Glomerular visceral epithelial cell (primary cell): ENCODE results near the gene FSHR.

Experiments
- DNase-seq: peaks from one replicate; pipeline ENCODE4 v3.0.0-alpha.2; 2016; ENCODE audit errors: extremely low spot score

Gene FSHR

DNA sequence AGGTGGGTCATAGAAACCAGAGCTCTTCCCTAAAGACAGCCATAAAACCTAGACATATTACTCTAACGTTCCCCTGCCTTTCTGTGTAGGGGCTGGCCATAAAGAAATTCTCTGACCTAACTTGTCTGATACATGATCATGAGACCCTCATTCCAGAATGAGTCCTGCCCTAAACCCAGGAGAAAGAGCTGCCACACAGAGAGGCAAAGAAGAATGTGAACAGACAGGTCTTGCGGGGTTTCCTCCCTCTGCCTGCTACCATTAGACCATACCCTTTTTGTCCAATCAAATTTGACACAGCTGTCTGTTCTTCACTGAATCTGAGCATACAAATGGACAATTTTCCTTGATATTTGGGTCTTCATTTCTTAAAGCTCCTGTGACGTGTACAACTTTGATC is 200.0 kb downstream of the FSHR start:
- DNase-seq: no peak

DNA sequence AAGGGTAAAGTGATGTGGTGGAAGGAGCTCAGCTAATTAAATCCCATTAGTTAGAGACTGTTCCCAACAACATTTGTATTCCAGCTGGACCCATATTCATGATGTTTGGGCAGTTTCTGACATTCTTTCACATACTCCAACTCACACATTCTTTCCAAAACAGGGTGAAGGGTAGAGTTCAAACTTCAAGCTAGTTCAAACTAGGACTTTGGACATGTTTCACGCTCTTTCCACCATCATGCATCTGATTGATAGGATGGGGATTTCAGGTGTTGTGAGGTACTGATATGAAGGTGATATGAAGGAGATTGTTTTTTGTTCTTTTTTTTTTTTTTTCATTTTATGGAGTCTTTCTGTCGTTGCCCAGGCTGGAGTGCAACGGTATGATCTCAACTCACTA is 201.7 kb downstream of the FSHR start:
- no peak for DNase-seq

DNA sequence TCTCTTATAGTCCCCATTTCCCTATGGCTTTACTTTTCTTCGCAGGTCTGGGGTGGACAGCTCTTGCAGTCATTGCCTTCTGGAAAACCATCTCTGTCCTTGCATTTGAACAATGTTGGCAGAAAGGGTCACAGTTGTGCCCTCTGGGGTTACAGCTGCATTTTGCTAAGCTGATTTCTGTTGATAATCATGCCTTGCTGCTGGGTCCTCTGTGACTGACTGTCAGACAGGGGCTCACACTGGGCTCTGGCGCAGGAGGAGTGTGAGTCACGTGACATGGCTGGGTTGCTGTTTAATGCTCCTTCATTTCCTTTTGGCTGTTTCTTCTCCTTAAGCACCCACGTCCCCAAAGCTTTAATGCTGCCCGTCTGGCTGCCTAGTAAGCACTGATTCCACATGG is 202.2 kb downstream of the FSHR start:
- no peak for DNase-seq

DNA sequence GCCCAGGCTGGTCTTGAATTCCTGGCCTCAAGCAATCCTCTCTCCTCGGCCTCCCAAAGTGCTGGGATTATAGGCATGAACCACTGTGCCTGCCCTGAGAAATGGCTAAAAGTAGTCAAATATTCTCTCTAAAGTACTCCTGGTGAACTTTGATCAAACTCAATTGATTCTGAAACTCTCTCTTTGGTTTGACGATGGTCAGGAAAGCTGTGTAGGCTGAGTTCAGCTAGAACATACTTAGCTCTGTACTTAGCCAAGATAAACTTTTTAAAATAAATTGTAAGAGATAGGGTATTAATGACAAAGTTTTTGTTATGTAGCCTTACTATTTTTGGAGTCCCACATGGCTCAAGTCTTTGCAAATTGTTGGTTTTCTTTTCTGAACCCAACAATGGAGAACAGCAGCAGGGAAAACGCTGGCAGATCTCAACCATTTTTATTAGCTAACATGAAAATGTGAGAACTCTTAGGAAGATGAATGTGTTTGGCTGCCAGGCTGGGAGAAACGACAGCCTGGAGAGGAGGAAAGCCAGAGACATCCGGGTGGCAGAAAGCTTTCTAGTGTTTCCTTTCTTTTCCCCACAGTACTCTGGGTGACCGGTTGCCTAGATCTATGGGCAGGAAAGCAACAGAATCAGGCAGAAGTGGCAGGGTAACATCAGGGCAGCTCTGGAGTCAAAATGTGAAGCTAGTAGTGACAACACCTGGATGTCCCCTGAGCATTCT is 205.8 kb downstream of the FSHR start:
- no peak for DNase-seq

DNA sequence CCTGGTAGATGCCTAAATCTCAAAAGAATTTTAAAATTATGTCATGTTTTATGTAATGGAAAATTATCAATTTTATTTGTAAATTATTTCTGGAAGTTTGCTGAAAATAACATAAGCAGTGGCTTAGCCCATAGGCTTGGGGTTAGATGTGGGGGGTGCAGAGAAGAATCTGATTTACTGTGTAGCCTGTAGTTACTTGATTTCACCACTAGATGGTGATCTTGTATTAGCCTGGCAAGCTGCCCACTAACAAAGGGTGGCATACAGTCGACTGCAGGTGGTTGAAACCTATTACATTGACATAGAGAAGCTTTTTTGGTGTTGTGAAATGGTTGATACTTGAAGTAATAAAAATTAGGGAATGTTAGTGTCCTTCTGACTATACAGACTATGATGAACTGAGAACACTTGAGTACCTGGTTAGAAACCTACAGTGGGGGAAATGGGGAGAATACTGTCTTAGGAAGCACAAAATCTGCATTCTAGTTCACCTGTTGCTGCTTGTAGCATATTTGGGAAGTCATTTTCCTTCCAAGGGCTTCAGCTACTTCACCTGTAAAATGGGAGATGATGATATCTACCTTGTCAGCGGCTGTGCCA is 207.8 kb downstream of the FSHR start:
- peak; percentile 39 for DNase-seq

DNA sequence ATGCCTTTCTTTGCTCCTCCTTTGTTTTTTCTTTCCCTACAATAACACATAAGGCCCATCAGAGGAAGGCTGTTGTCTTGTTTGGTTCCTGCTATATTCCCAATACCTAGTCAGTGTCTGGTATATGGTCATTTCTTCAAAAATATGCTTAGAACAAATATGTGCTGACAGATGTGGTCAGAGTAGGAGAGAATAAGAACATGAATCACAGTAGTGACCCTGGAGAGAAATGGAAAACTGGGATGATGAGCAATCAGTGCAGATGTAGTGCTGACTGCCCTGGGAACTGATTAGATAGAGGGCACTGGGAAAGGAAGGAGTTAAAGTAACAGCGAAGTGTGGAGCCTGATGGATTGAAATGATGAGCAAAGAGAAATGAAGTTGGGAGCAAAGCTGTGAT is 209.4 kb downstream of the FSHR start:
- no peak for DNase-seq

DNA sequence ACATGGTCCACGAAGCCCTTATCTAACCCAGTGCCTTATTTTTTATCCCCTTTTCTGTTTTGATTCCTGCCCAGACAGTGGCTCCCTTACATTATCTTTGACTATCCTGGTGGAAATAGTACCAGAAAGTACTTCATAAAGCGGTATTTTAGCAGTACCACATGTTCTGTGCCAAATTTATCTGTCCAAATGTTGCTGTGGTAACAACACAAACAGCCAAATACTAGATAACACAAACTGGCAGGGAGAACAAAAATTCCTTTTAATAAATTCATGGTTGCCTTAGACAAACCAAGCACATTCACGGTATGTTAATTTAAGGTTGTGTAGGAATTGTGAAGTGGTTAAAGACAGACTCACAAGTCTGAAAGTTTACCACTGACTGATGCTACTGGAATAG is 210.9 kb downstream of the FSHR start:
- DNase-seq: no peak

DNA sequence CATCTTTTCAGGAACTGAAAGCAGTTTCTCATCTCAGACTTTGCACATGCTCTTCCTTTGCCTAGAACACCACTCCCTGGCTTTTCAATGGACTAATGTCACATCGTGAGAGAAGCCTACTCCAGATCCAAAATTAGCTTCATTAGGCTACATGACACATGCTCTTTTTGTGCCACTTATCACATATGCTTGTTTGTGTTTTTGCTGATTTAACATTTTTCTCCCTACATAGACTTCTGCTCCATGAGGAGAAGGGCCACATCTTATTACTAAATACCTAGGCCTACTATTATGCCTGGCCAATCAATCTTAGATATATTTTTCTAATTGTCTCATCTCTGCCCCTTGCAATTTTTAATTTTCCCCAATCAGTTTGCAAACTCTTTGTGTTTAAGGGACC is 212.4 kb downstream of the FSHR start:
- DNase-seq: no peak

DNA sequence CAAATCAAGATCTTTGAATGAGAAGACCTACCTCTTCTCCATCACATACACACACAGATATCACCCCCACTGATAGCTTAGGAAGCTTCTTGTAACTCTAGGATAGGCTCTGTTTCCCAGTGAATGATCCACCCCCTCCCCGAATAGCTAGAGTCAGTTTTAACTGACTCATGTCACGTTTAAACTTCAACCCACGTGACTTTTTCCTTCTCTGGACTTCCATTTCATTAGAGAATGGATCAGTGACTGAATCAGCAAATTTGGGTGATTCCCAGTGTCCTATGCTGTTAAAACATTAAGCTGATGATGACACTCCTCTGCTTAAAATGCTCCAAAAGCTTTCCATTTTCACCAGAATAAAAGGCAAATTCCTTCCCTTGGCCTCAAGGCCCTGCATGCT is 212.9 kb downstream of the FSHR start:
- DNase-seq: no peak

DNA sequence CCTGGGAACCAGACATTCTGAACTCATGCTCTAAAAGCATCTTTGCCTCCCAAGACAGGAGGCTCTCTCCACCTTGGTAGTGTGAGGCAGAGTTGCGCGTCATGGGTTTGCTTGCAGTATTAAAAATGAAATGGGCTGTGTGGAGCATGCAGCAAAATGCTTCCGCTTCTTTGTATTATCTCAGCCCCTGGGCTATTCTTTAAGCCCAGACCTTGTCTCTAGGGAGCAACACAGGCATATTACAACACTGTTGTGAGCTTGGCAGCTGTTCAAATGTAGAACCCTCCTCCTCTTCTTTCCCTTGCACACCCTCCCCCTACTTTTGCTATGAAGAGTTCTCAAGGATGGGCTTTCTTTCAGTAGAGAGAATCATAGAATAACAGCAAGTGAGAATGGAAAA is 213.7 kb downstream of the FSHR start:
- DNase-seq: no peak

DNA sequence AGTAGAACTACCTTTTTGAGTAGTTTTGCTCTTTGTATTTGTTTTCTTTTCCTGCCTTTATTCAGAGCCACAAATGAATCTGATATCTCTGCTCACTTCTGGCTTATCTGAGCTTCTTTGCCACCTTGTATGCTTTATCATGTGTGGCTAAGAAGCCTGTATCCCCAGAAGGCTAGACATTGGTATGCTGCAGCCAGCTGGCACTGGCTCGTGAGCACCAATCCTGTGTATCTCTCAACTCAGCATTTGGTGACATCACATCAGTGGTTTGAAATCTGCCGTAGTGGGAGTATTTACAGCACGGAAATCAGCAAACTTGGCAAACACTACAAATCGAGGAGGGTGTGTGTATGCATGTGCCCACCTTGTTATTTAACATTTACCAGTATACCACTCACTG is 215.1 kb downstream of the FSHR start:
- no peak for DNase-seq

DNA sequence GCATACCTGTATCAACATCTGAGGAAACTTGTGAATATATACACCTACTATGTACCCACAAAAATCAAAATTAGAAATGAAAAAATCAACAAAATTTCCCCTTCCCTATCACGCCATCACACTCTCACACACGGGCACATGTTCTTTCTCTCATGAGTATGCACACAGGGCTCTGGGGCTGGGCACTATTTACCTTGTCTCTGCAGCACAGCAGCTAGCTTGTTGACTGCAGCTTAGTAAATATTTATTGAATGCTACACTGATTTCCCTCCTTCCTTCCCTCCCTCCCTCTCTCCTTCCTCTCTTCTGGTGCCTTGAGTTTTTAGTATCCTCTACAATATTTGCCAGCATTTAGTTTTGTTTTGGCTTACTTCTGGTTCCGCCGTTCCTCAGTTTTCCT is 216.1 kb downstream of the FSHR start:
- DNase-seq: no peak

DNA sequence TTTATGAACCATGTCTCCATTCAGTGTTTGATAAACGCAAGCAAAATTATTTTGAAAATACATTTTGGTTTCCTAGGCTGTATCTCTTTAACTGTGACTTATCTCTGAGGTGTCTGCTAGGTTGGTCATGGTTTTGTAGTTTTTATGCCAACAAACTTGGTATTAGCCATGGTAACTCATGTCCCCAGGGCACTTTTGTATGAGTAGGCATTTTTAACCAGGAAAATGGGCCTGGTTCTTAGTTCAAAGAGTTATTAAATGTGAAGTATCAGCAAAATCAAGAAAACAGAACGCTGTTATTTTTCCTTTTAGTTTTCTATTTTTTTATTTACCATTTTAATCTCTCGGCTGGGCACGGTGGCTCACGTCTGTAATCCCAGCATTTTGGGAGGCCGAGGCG is 219.5 kb downstream of the FSHR start:
- DNase-seq: no peak

DNA sequence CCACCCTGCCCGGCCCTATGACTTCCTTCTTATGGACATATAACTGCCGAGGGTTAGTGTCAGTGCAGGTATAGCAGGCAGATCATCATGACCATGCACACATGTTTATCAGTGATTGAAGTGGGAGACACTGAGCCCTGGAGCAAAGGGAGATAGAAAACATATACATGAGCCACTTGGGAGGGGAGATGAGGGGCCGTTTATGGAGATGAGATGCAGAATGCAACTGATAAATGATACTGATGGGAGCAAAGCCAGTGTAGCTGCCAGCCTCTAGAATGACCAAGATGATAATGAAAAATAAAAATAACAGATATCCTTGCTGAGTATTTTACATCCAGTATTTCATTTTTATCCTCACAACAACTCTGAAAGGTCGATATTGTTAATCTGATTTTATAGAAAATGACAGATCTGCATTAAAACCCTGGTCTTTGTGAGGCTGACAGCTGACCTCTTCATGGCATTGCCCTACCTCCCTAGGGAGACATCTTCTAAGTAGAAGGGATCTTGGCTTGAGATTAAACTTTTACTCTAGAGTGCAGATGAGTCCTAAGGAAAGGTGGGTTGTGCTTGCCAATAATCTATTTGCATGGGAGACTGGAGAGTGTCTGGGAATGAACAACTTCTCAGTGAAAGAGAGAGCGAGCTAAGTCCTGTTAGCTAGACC is 220.4 kb downstream of the FSHR start:
- DNase-seq: no peak

DNA sequence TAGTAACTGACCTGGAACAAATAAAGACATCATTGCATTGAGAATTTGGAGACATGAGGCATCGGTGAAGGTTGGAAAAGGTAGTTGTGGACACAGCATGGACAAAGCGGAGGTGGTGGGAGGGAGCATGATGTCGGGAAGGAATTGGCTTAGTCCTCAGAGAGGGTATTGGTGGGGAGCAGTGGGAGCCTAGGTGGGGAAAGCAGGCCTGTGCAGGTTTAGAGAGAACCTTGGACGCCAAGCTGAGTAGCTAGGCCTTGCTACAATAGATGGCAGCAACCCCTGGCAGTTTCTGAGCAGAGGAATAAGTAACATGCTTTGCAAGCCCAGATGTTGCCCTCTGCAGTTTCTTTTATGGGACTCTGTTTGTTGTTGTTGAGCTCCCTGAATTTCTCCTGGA is 221.6 kb downstream of the FSHR start:
- DNase-seq: no peak

DNA sequence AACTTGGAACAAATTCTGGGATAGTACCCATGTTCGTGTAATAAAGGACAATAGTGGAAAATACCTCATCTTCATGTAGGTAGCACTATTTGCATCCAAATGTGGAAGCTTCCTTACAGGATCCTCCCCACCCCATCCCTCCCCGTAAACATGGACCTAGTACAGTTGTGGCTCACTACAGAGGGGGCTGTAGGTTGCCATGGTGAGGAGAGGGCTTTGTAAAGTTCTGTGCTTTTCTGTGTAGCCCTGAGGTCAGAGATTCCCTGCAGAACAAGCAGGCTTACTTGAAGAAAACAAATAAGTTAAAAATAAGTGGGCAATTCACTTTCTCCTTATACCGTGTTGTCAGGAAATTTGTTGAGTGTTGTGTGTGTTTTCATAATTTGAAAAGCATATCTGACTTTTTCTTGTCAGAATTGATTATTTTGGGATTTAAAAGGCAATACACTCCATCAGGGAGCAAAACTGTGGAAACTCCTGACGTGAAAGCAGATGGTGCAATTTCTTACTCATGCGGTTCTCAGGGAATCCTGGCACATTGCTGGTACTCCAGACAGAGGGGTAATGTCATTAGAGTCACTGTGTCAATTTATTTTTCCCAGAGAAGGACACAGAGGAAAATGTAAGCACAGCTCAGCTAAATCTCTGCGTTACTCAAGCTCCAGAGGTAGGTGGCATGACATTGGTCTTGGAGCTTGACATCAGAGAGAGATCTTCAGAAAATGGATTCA is 224.6 kb downstream of the FSHR start:
- no peak for DNase-seq

DNA sequence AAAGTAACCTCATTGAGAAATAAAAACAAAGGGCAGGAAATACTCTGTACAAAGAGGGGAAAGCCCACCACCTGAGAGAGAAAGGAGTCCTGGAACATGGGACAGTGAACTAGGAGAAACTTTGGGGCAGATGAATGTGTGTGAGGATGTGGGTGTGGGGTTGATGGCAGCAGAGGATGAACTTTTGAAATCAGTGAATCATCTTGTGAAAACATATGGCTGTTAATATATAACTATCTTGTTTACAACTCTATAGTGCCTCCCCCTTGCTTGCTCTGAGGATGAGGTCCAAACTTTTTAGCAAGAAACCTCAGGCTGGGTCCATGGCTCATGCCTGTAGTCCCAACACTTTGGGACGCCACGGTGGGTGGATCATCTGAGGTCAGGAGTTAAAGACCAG is 227.0 kb downstream of the FSHR start:
- DNase-seq: no peak

DNA sequence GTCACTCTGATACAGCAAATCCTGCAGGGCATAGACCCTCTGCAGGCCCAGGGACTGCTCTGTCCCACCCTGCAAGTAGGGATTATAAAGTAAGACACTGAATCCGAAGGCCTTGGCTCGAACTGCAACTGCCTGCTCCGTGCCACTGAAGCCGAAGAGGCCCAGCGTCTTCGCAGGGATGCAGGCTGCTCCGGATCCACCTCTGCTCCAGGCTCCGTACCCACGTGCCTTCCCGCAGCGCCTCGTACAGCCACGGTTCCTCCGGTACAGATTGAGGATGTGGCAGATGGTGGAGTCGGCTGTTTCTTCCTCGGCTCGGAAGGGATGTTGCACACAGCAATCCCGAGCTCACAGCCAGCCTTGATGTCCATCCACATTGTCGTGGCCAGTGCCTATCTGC is 238.4 kb downstream of the FSHR start:
- DNase-seq: no peak

DNA sequence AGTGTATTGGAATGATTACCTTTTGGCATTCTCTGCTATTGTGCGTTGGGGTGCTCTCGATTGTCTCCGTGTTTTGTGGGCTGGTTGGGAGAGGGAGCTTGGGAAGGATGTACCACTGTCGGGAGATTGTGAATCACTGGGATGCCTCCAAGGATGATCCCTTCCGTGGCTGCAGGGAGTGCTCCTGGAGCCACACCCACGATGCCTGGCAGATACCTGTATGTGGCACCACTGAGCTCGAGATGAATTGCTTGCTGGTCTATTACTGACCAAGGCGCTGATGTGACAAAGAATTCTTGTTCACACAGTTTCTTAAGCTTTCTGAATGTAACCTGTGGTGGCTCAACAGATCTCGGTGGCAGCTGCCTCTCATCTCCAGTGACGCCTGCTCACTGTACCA is 239.1 kb downstream of the FSHR start:
- DNase-seq: no peak

DNA sequence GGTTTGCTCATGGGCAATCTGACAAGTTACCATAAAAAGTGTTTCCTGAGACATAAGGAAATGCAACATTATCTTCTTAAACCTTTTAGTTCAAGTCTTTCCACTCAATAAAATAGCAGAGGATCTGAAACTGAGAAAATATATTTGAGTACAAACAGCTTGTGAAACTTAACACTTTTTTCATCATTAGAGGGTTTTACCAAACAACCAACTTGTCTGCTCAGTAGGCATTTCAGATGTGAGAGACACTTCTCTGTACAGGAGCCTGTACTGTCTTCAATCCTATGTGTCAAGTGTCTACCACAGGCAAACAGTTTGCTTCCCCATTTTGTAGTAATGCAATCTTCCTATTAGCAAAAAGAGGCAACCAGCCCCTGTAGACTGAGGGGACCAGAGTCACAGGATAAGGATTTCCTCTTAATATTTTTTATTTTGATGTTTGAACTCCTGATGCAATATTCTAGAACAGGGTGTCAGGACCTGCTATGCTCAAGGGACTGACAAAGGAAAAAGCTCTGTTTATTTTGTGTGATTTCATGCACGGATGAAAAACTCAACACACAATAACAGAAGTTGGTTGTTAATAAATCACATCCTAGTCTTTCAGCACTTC is 239.7 kb downstream of the FSHR start:
- DNase-seq: no peak
